Measurements from ENCODE around the gene IPO8.
"Not testable (repeated sequence)": the region's sequence is repeated elsewhere in the genome, so short reads cannot be mapped to it uniquely, and the experiment has no call there.

Gene IPO8

GRCh38 chr12:30595742-30596141 is 99.9 kb downstream of the IPO8 start:
- no peaks in the 10 kb centered on the region for H3K27me3 ChIP-seq (ENCODE audit: insufficient read depth, low read length)
- TF ChIP-seq CTCF (IDR thresholded peaks at IDR 0.05; ENCODE audit: low read length) (no peak), EZH2 (IDR thresholded peaks at IDR 0.05; ENCODE audit: borderline replicate concordance, low read length) (no peak)

GRCh38 chr12:30594509-30594908 is 101.2 kb downstream of the IPO8 start:
- Histone ChIP-seq H3K4me2 (ENCODE audit: low read length) (no peak overlapping the region), H3K27ac (ENCODE audit: low read depth, low read length, poor library complexity, severe bottlenecking) (no peak overlapping the region), H3K4me3 (ENCODE audit: low read depth, low read length, poor library complexity, severe bottlenecking) (no peak overlapping the region), H3F3A (ENCODE audit: insufficient read depth, low read length) (no peaks in the 10 kb centered on the region), H3K36me3 (ENCODE audit: insufficient read depth, low read length) (no peaks in the 10 kb centered on the region), H2AFZ (ENCODE audit: low read length) (no peak overlapping the region), H4K20me1 (ENCODE audit: insufficient read depth, low read length) (no peaks in the 10 kb centered on the region), H3K79me2 (ENCODE audit: insufficient read depth, low read length) (no peaks in the 10 kb centered on the region), H3K9me3 (ENCODE audit: low read length) (no peaks in the 10 kb centered on the region), H3K9me2 (ENCODE audit: low read depth, low read length) (no peaks in the 10 kb centered on the region), H3K9ac (ENCODE audit: low read length) (no peak overlapping the region), H3K27me3 (ENCODE audit: insufficient read depth, low read length) (no peaks in the 10 kb centered on the region), H3K4me1 (ENCODE audit: insufficient read depth, low read length, severe bottlenecking) (no peaks in the 10 kb centered on the region)
- TF ChIP-seq CTCF (IDR thresholded peaks at IDR 0.05; ENCODE audit: low read length) (no peak), EZH2 (IDR thresholded peaks at IDR 0.05; ENCODE audit: borderline replicate concordance, low read length) (no peak)

More at GRCh38 chr12:30595742-30596141, 99.9 kb downstream of the IPO8 start:
- no peak overlapping the region for H3K4me2 ChIP-seq (ENCODE audit: low read length)
- H3K9me3 ChIP-seq (ENCODE audit: low read length), result no peaks in the 10 kb centered on the region
- no peak overlapping the region for H3K27ac ChIP-seq (ENCODE audit: low read depth, low read length, poor library complexity, severe bottlenecking)
- no peaks in the 10 kb centered on the region for H4K20me1 ChIP-seq (ENCODE audit: insufficient read depth, low read length)
- H3F3A ChIP-seq (ENCODE audit: insufficient read depth, low read length), result no peaks in the 10 kb centered on the region
- H2AFZ ChIP-seq (ENCODE audit: low read length), result no peak overlapping the region
- H3K9me2 ChIP-seq (ENCODE audit: low read depth, low read length), result no peaks in the 10 kb centered on the region
- no peaks in the 10 kb centered on the region for H3K4me1 ChIP-seq (ENCODE audit: insufficient read depth, low read length, severe bottlenecking)
- no peaks in the 10 kb centered on the region for H3K36me3 ChIP-seq (ENCODE audit: insufficient read depth, low read length)
- H3K79me2 ChIP-seq (ENCODE audit: insufficient read depth, low read length), result no peaks in the 10 kb centered on the region
- no peak overlapping the region for H3K4me3 ChIP-seq (ENCODE audit: low read depth, low read length, poor library complexity, severe bottlenecking)
- no peak overlapping the region for H3K9ac ChIP-seq (ENCODE audit: low read length)

- not testable (repeated sequence) for H3K9me2 ChIP-seq (ENCODE audit: low read depth, low read length); H3K4me2 ChIP-seq (ENCODE audit: low read length); H3K4me1 ChIP-seq (ENCODE audit: insufficient read depth, low read length, severe bottlenecking); H3K9me3 ChIP-seq (ENCODE audit: low read length); H3K36me3 ChIP-seq (ENCODE audit: insufficient read depth, low read length); H3K27me3 ChIP-seq (ENCODE audit: insufficient read depth, low read length); H4K20me1 ChIP-seq (ENCODE audit: insufficient read depth, low read length); H3F3A ChIP-seq (ENCODE audit: insufficient read depth, low read length); H2AFZ ChIP-seq (ENCODE audit: low read length); H3K9ac ChIP-seq (ENCODE audit: low read length); H3K79me2 ChIP-seq (ENCODE audit: insufficient read depth, low read length); H3K4me3 ChIP-seq (ENCODE audit: low read depth, low read length, poor library complexity, severe bottlenecking); H3K27ac ChIP-seq (ENCODE audit: low read depth, low read length, poor library complexity, severe bottlenecking)
Measured at GRCh38 chr12:30588572-30588971, 107.1 kb downstream of the IPO8 start.

- Histone ChIP-seq H3K36me3 (ENCODE audit: insufficient read depth, low read length) (no peaks in the 10 kb centered on the region), H3K9me2 (ENCODE audit: low read depth, low read length) (no peaks in the 10 kb centered on the region), H3K79me2 (ENCODE audit: insufficient read depth, low read length) (no peaks in the 10 kb centered on the region), H4K20me1 (ENCODE audit: insufficient read depth, low read length) (no peaks in the 10 kb centered on the region), H3K27ac (ENCODE audit: low read depth, low read length, poor library complexity, severe bottlenecking) (no peak overlapping the region), H3K9ac (ENCODE audit: low read length) (no peak overlapping the region), H2AFZ (ENCODE audit: low read length) (no peak overlapping the region), H3K27me3 (ENCODE audit: insufficient read depth, low read length) (no peaks in the 10 kb centered on the region), H3K4me3 (ENCODE audit: low read depth, low read length, poor library complexity, severe bottlenecking) (no peak overlapping the region), H3K4me2 (ENCODE audit: low read length) (no peak overlapping the region), H3K4me1 (ENCODE audit: insufficient read depth, low read length, severe bottlenecking) (no peaks in the 10 kb centered on the region), H3F3A (ENCODE audit: insufficient read depth, low read length) (no peaks in the 10 kb centered on the region), H3K9me3 (ENCODE audit: low read length) (no peaks in the 10 kb centered on the region)
- TF ChIP-seq CTCF (IDR thresholded peaks at IDR 0.05; ENCODE audit: low read length) (no peak), EZH2 (IDR thresholded peaks at IDR 0.05; ENCODE audit: borderline replicate concordance, low read length) (no peak)
Measured at GRCh38 chr12:30587782-30588181, 107.9 kb downstream of the IPO8 start.
